Stimulated activated CD8-positive, alpha-beta memory T cell treated with anti-CD3 and anti-CD28 coated beads, Interleukin-7, amount 100 ng/mL, for 1 hour (primary cell): ENCODE measurements around the gene NDST1.
"Not testable (repeated sequence)": the region's sequence is repeated elsewhere in the genome, so short reads cannot be mapped to it uniquely, and the experiment has no call there.

Experiments
- DNase-seq, 2 donors: peaks; one replicate each; pipeline ENCODE4 v3.0.0-alpha.2; 2020; ENCODE audit warnings: low read depth in 2 of 2

Gene NDST1

DNA sequence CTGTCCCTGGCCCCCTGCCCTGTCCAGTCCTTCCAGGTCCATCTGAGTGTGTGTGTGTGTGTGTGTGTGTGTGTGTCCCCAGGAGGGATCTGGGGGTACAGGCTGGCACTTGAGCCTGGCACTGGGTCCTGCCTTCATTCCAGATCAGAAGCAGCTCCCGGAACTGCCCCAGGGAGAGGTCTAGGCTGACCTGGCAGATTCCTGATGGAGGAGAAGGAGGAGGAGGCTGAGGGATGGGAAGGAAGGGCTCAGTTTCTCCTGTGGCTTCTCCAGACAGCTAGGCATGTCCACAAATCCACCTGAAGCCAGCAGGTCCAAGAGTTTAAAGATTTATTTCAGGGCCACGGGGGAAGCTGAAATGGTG is 328 bp downstream of the NDST1 start:
- no peak for DNase-seq

DNA sequence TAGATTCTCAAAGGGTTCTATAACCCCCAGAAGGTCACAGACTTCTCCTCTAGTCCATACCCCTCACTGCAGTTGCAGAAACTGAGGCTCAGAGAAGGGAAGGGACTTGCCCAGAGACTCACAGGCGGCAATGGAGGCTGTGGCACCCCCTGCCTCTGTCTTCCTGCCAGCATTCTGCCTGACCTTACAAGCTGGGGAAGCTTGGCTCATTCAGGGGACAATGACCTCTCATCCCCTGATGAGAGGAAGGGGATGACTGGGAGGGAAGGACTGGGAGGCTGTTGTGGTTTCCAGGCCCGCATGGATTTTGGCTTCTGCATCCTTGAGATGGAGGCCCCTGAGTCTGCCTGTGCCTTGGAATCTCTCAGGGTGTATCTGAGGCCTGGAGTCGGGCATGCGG is 897 bp downstream of the NDST1 start:
- no peak for DNase-seq

DNA sequence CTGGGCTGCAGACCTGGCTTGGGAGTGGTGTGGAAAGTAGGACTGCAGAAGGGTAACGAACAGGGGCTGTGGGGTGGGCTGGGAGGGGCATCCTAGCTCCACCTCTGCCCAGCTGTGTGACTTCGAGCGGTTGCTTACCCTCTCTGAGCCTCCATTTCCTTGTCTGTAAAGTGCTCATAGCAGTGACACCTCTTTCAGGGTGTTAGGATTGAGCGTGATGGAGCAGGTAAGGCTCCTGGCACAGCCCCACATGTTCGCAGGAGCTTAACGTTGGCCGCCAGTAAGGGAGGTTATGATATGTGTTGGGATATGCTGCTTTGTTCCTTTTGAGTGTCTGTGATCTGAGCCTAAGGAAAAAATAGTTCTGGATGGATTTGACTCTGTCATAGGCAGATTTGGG is 2.1 kb downstream of the NDST1 start:
- no peak for DNase-seq

DNA sequence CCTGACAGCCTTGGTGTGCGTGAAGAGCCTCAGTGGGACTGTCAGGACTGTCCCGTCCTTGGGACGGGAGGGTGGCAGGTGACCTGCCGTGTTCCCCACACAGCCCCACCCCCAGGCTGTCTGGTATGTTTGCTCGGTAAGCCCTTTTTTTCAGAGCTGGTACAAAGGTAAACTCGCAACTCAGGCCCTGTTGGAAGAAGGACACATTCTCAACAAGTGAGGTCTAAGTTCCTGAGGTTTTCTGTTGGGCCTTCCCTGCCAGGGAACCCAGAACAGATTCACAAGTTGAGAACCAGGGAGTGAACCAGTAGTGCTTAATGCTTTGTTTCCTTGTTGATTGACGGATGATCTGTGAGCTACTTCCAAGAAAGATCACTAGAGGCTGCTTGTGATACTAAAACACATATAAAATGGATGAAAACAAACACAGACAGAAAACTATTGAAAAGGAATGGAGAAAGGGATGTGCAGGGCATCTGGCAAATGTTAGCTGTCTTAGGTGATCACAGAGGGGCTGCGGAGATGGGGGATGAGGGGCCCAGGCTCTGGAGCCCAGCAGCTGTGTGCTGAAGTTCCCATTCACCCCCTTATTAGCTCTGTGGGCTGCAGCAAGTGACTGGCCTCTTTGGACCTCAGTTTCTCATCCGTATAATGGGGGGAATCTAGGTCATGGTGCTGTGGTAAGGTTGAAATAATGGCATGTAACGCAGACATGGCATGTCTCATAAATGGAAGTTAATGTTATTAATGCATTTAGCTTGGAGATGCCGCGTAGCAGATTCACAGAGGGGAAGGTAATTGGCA is 2.7 kb downstream of the NDST1 start:
- no peak for DNase-seq

DNA sequence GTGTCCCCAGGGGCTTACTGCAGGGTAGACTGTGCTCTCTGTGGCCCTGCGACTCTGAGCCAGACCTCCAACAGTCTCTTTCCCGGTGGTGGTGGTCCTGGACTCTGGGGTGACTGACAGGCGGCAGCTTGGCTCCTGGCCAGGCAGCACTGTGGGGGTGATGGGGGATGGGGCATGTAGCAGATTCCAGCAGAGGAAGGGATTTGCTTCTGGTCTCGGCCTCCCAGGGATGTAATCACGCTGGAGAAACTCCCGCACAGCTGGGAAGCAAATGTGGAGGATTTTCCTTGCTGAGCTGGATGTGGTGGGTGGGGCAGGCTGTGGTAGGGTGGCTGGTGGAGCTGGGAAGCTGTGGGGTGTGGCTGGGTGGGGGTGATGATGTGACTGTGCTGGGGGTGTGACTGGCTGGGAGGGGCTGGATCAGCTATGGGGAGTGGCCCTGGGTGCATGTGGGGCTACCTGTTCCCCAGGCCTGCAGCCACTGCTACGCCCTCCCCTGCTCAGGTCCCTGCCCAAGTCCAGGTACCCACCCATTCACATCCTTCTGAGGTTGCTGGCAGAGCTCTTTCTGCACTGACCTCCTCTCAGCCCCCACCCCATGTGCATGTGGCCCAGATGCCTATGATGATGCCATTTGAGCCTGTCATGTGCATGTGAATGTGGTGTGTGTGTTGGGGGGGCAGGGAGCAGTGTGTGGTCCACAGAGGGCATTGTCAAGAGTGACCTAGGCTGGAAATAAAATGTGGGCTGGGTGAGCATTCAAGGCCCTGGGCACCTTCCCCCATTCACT is 3.8 kb downstream of the NDST1 start:
- DNase-seq: no peak

DNA sequence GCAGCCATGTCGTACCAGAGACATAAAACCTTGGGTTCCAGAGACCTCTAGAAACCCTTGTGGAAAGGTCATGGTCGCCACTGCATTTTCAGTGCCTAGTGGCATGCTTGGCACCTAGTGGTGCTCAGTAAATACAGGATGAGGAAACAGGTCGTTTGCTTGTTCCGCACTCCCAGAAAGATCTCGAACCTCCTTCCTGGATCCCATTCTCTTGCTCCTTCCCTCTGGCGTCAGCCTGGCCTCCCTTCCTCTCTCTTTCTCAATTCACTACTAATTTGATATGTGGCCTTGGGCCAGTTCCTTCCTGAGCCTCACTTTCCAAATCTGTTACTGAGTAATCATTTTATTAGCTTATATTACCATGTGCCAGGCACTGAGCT is 4.4 kb downstream of the NDST1 start:
- no peak for DNase-seq

DNA sequence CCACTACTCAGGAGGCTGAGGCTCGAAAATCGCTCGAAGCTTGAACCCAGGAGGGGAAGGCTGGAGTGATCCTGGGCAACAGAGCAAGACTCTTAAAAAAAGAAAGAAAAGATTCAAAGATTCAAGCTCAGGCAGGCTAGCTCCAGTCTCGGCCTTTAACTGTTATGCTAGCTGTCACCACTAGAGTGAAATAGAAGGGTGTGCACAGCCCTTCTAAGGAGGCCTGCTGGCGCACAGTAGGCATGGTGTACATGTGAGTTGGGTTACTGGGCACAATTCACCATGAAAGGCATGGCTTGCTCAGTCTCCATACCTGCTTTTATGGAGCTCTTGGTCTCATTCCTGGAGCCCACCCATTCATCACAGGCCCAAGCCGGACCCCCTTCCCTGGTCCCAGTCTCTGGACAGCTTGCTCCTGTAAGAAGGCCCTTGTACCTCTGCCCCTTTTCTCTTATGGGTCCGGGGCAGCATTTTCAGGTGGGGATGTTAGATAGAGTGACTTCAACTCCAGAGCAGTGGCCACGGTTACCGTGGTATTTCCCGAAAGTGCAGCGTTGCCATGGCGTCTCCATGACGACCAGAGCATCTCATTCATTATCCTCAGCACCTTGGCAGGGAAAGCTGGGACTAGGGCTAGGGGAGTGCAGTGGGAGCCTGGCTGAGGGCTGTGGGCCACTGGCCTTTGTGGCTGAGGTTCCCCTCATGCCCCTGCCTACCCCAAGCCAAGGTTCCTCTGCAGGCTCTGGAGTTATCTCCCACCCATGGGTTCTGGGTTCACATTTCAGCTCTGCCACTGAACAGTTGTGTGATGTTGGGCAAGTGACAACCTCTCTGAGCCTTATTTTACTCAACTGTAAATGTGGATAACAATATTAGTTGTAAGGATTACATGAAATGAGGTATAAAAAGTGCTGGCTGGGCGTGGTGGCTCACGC is 5.7 kb downstream of the NDST1 start:
- DNase-seq: no peak

DNA sequence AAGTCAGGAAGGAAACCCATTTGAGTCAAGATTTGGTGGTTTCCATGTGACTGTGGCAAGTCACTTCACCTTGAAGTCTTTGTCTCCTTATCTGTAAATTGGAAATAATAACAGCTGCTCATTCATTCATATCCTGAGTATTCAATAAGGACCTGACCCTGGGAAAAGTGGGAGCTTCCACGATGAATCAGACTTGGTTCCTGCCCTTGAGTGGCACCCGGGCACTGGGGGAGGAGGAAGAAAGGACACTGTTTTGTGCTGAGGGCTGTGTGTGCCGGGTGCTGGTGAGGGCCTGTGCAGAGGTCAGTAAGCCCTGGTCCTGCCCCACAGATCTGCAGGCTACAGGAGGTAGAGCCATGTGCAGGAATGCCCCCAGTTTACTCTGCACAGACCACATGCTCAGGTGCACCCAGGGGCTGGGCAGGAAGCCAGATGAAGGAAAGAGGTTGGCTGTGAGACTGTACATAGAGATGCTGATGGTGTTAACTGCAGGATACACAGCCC is 6.8 kb downstream of the NDST1 start:
- no peak for DNase-seq

DNA sequence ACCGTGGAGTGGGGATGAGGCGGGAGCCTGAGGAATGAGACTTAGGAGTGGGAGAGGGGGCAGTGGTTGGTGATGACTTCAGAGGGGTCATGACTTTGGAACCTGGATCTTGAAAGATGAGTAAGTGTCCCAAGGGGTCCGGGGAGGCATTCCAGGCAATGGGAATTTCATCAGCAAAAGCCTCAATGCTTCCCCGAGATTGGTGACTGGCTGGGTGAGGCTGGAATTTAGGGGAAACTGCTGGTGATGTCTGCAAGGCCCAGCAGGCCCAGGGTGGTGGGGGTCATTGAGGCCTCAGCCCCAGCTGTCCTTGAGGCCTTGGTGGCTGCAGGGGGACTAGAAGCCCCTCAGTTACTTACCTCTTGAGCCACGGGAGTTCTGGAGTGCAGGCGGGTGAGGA is 7.5 kb downstream of the NDST1 start:
- no peak for DNase-seq

DNA sequence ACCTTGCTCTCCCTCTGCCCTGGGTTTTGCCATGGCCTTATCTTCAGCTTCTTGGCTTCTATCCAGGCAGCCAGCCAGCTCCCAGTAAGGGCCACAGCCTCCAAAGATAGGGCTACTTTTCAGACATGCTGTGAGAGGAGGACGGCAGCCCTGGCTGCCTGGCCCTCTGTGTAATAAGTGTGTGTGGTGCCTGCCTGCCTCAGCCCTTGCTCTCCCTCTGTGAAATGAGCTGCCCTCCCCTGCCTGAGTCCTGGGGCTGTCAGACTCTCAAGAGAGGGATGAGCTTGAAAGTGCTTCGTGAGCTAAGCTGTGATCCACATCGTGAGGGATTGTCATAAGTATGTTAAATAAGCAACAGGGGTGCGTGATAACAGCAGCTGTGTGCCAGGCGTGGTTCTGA is 8.1 kb downstream of the NDST1 start:
- DNase-seq: no peak

DNA sequence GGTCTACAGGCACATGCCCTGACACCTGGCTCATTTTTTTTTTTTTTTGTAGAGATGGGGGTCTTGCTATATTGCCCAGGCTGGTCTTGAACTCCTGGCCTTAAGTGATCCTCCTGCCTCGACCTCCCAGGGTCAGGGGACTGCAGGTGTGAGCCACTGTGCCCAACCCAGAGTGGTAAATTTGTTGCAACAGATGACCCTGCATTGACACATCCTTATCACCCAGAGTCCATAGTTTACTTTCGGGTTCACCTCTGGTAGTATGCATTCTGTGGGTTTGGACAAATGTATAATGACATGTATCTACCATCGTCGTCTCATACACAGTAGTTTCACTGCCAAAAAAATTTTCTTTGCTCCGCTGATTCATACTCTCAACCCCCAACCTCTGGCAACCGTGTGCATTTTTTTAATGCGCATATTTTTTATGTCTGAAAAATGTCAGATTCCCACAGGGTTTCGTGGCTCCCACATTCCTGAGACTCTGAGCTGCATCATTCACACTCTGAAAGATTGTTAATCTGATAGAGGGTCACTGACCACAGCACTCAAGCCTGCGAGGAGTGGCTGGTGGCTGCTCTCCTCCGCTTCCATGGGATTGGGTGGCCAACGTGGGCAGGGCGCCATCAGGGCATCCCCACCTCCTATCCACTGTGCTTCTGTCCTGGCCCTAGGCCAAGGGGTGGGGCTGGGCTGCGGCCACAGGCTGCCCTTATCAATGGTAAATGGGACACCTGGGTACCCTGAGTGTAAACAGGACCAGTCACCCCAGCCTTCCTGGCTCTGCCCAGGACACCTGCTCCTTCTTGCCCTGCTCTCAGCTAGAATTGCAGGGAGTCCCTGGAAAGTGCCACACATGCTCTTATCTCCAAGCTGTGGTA is 9.6 kb downstream of the NDST1 start:
- no peak for DNase-seq

DNA sequence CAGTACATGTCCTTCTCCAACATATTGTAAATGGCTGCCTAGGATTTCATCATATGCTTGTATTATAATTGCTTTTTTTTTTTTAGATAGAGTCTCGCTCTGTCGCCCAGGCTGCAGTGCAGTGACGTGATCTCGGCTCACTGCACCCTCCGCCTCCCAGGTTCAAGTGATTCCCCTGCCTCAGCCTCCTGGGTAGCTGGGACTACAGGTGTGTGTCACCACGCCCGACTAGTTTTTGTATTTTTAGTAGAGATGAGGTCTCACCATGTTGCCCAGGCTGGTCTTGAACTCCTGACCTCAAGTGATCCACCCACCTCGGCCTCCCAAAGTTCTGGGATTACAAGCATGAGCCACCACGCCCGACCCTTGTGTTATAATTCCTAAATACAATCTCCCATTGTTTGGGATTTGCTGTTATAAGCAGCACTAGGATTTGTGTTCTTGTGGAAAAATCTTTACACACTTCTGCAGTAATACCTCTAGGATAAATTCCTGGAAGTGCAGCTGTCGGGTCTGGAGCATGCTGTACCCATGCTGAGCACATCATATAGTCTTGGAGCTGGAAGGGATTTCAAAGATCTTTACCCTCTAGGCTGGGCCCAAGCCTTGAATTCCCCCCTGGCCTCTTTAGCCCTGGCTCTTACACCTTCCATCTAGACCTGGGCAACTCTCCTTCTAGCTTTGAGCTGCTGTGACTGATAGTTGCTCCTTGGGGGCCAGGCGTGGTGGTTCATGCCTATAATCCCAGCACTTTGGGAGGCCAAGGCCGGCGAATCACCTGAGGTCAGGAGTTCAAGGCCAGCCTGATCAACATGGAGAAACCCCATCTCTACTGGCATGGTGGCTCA is 11.0 kb downstream of the NDST1 start:
- not testable (repeated sequence) for DNase-seq

DNA sequence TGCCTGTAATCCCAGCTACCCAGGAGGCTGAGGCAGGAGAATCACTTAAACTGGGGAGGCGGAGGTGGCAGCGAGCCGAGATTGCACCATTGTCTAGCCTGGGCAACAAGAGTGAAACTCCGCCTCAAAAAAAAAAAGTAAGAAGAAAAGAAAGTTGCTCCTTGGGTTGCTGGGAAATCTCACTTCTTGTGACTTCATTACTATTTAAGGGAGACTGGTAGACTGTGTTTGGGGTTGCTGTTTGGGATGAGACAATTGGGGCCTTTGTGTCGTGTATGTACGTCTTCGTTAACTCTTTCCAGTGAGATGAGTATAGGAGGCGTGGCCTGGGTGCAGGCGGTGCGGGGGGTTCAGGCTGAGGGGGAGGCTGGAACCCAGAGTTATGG is 11.6 kb downstream of the NDST1 start:
- DNase-seq: no peak

DNA sequence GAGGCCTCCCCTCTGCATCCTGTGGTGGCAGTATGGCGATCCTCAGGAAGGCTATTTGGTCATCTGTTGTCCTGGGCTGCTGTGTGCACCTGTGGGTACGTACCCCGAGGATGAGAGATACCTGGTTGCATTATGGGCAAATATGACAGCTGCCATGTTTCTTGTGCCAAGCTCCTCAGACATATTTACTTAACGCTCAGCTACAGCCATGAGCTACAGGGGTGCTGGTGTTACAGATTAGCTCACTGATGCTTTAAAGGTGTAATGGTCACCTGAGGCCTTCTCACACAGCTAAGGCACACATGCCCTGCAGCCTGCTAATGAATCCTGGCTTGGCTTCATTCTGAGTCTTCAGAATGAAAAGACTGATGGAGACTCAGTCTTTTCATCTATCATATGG is 12.0 kb downstream of the NDST1 start:
- DNase-seq: no peak

DNA sequence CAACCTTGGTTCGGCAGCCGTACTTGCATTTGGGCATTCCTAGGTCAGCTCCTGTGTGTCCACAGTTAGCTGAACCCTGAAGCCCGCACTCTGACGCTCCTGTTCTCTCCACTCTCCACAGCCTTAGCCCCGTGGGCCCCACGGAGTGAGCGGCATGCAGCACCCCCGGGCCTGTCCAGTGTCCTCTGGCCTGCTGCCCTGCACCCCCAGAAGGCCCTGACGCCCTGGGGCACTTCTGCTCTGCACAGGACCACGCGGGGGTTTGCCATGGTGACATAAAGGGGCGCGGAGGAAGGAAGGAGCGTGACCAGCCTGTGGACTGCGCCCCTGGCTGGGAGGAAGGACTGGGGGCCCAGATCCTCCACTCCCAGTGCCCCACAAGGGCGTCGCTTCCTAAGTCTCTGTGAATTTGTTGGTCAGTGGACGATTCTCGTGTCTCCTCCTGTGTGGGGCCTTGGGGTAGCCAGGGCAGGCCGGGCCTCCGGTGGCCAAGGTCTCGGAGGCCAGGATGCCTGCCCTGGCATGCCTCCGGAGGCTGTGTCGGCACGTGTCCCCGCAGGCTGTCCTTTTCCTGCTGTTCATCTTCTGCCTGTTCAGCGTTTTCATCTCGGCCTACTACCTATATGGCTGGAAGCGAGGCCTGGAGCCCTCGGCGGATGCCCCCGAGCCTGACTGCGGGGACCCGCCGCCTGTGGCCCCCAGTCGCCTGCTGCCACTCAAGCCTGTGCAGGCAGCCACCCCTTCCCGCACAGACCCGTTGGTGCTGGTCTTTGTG is 13.0 kb downstream of the NDST1 start:
- DNase-seq: no peak

DNA sequence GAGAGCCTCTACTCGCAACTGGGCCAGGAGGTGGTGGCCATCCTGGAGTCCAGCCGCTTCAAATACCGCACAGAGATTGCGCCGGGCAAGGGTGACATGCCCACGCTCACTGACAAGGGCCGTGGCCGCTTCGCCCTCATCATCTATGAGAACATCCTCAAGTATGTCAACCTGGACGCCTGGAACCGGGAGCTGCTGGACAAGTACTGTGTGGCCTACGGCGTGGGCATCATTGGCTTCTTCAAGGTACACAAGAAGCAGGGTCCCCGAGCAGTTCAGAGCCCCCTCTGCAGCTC is 13.5 kb downstream of the NDST1 start:
- DNase-seq: no peak

DNA sequence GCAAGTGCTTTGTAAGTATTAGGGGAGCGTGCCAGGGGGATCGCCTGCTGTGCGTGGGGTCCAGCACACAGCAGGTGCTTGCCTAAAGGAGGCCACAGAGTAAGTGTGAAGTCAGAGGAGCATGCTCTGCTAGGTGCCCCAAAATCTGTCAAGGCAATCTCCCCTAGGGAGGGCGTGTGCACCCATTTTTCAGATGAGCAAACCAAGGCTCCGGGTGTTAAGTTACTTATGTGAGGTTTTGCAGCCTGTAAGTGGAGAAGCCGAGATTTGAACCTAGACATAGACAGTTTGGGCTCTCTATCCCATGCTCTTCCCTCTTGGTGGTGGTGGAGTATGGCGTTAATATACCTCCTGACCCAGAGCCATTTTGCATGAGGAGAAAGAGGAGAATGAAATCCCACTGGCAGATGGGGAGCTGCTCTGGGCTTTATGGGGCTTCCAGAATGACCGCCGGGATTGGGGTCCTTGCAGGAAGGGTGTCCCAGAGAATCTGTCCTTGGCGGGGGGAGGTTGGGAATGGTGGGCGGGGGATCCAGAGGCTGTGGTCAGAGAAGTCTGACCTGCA is 14.1 kb downstream of the NDST1 start:
- no peak for DNase-seq

DNA sequence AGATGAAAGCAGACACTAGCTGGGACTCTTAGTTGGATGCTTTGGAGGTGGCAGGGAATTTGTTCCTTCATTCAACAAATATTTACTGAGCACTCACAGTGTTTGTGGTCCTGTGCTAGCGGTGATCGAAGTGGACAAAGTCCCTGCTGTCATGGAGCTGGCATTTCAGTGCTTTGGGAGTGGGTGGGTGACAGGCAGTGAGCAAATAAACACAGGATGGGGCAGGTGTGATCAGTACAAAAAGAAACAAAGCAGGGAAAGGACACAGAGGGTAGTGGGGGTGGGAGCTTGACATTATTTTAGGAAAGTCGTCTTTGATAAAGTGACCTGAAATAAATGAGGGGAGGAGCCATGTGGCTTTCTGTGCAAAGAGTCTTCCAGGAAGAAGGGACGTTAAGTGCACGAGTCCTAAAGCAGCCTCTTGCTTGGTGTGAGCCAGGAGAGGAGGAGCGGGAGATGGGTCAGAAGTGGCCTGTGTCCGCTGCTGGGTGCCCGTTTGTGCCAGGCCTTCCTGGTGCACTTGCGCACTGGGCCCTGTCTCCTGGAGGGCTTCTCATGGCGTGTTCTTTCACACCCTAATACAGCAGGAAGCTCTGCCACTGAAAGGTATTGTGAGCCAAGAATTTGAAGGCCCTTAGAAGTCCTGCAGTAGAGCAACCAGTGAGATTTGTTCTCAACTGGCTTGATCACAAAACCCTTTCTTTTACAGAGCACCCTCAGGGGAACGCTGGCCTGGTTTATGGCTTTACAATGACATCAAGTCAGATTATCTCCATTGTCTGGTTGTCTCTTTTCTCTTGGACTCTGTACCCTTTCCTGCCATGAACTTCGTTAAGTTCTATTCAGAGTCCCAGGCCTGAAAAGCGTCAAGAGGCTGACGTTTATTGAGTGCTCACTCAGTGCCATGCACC is 14.8 kb downstream of the NDST1 start:
- DNase-seq: no peak
